Esophagus muscularis mucosa (tissue), 4 donors: ENCODE measurements around the gene MAPK8.

ENCODE experiments used
- CTCF ChIP-seq, 3 experiments: fragments of 200-600 bp in 2 of 3; fragments of 450-650 bp in 1 of 3; sonication (generic) in 2 of 3; IDR thresholded peaks; one replicate each; pipeline ENCODE4 v1.5.1; 2017 to 2019; ENCODE audit warnings: antibody characterized with exemption in 3 of 3, mild to moderate bottlenecking in 2 of 3, moderate library complexity in 1 of 3
- EP300 ChIP-seq: sonication (generic); formaldehyde crosslinking; IDR thresholded peaks from one replicate; pipeline ENCODE4 v1.6.1; 2017; ENCODE audit warnings: antibody characterized with exemption
- POLR2A ChIP-seq: fragments of 450-650 bp; IDR thresholded peaks from one replicate; pipeline ENCODE4 v1.6.1; 2017; ENCODE audit warnings: antibody characterized with exemption, moderate library complexity, mild to moderate bottlenecking, low read depth

- no peak for TF ChIP-seq CTCF (IDR thresholded peaks at IDR 0.05)
- no peak for TF ChIP-seq EP300
- TF ChIP-seq POLR2A: no peak
Observed at GRCh38 chr10:48470115-48470892, 163.8 kb downstream of the MAPK8 start.
